B cell (primary cell): Measurements from ENCODE around the gene EBF3.

ENCODE experiments used
- EZH2 ChIP-seq: IDR thresholded peaks from 2 replicates; pipeline ENCODE4 v1.6.1; 2012; ENCODE audit warnings: borderline replicate concordance, low read depth, mild to moderate bottlenecking, moderate library complexity, low read length; ENCODE audit not compliant: insufficient read depth, poor library complexity, severe bottlenecking
- TF ChIP-seq, protein P1 (sequence below): fragments of 200-600 bp; IDR thresholded peaks from one replicate; pipeline ENCODE4 v1.8.0; 2022; ENCODE audit warnings: antibody characterized with exemption, mild to moderate bottlenecking

DNA sequence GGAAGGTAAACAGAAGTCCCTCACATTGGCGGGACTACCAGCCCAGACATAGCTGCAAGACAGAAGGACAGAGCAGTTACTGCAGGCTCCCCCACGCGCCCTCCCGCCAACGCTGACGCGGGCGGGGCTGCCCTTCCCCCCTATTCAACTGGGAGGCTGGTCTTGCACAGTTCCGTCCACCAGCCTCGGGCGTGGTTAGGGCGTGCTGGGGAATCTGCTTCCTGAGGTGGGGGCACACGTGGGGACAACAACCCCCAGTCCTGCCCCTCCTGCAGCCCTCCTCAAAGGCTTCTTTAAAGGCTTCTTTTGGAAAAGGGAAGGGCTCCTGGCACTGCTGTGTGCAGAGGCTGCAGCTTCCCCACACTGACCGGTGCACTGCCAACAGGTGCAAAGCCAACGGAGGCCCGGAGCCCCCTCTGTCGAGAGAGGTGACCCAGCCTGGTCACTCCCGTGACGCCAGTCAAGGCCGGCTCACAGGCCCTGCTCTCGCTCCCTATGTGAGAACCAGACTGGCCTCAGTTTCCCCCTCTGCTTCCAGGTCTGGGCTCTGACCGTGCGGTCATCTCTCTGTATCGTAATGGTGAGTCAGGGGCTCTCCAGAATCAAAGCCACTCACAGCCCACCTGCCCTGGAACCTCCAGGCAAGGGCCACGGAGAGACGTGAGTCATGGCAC is 126.0 kb downstream of the EBF3 start:
- TF ChIP-seq EZH2, result no peak
- TF ChIP-seq, protein P1, sequence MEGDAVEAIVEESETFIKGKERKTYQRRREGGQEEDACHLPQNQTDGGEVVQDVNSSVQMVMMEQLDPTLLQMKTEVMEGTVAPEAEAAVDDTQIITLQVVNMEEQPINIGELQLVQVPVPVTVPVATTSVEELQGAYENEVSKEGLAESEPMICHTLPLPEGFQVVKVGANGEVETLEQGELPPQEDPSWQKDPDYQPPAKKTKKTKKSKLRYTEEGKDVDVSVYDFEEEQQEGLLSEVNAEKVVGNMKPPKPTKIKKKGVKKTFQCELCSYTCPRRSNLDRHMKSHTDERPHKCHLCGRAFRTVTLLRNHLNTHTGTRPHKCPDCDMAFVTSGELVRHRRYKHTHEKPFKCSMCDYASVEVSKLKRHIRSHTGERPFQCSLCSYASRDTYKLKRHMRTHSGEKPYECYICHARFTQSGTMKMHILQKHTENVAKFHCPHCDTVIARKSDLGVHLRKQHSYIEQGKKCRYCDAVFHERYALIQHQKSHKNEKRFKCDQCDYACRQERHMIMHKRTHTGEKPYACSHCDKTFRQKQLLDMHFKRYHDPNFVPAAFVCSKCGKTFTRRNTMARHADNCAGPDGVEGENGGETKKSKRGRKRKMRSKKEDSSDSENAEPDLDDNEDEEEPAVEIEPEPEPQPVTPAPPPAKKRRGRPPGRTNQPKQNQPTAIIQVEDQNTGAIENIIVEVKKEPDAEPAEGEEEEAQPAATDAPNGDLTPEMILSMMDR, result no peak
